PC-3 (cell line): Measurements from ENCODE around the gene SLC12A3. TPM values are rescaled to one million over a fixed set of nuclear protein-coding genes. Genes with fewer than 3 reads are reported as not detected.

Experiments used
- ATAC-seq: fragments of 200-7000 bp; cut with Tn5 transposase; 2 replicates; pipeline ENCODE4 v1.9.1; 2020; ENCODE audit warnings: mild to moderate bottlenecking, moderate library complexity
- BruUV-seq: library from RNA; stranded (reverse); fragments of 400-500 nt; replicated peaks from 2 replicates; lab custom pipeline; 2021; lab: Mats Ljungman, UMichigan
- CTCF ChIA-PET: fragments of 300-600 bp; sonication (Branson Sonifier 250); formaldehyde crosslinking; loops from one replicate; lab custom pipeline; 2022; ENCODE audit warnings: antibody characterized with exemption; lab: Charles Lee
- POLR2A ChIA-PET: fragments of 300-600 bp; sonication (Branson Sonifier 250); formaldehyde crosslinking; loops from one replicate; lab custom pipeline; 2022; ENCODE audit warnings: antibody characterized with exemption; ENCODE audit not compliant: unreplicated experiment; lab: Charles Lee
- DNase-seq: peaks from one replicate; pipeline ENCODE4 v3.0.0-alpha.2; 2015
- H2AFZ ChIP-seq: fragments of 300-600 bp; sonication (generic); 2 replicates; pipeline ENCODE4 v1.6.0; 2016; ENCODE audit warnings: antibody characterized with exemption, low read length
- H3F3A ChIP-seq: fragments of 300-600 bp; sonication (generic); one replicate; pipeline ENCODE4 v1.6.0; 2017; ENCODE audit warnings: antibody characterized with exemption, low read length, control low read depth, mild to moderate bottlenecking; ENCODE audit not compliant: unreplicated experiment
- H3K27ac ChIP-seq: fragments of 300-600 bp; sonication (generic); 2 replicates; pipeline ENCODE4 v1.5.1; 2016; ENCODE audit warnings: mild to moderate bottlenecking, low read length
- H3K27me3 ChIP-seq: fragments of 300-600 bp; sonication (generic); 2 replicates; pipeline ENCODE4 v1.6.1; 2016; ENCODE audit warnings: low read length, mixed read lengths
- H3K36me3 ChIP-seq: fragments of 300-600 bp; sonication (generic); 2 replicates; pipeline ENCODE4 v1.6.1; 2016; ENCODE audit warnings: low read depth, mixed run types, low read length, mixed read lengths
- H3K4me1 ChIP-seq: fragments of 300-600 bp; sonication (generic); 2 replicates; pipeline ENCODE4 v1.5.1; 2016; ENCODE audit warnings: low read length; ENCODE audit not compliant: insufficient read depth
- H3K4me2 ChIP-seq: fragments of 300-600 bp; sonication (generic); 2 replicates; pipeline ENCODE4 v1.6.0; 2016; ENCODE audit warnings: low read length
- H3K4me3 ChIP-seq: fragments of 300-600 bp; sonication (generic); 2 replicates; pipeline ENCODE4 v1.5.1; 2016; ENCODE audit warnings: mild to moderate bottlenecking, low read length, mixed read lengths
- H3K79me2 ChIP-seq: fragments of 300-600 bp; sonication (generic); 2 replicates; pipeline ENCODE4 v1.6.1; 2017; ENCODE audit warnings: low read length, mixed read lengths
- H3K9ac ChIP-seq: fragments of 300-600 bp; sonication (generic); 2 replicates; pipeline ENCODE4 v1.6.0; 2016; ENCODE audit warnings: mild to moderate bottlenecking, low read length
- H3K9me2 ChIP-seq: fragments of 300-600 bp; sonication (generic); replicated peaks from 2 replicates; pipeline ENCODE4 v1.6.1; 2016; ENCODE audit warnings: mixed run types, low read length, mixed read lengths
- H3K9me3 ChIP-seq: fragments of 300-600 bp; sonication (generic); 2 replicates; pipeline ENCODE4 v1.6.1; 2016; ENCODE audit warnings: low read length, mixed read lengths
- H4K20me1 ChIP-seq: fragments of 300-600 bp; sonication (generic); 2 replicates; pipeline ENCODE4 v1.6.1; 2016; ENCODE audit warnings: low read length, mixed read lengths
- EZH2 ChIP-seq: fragments of 300-600 bp; sonication (generic); IDR thresholded peaks from one replicate; pipeline ENCODE4 v1.6.1; 2017; ENCODE audit warnings: antibody characterized with exemption, mild to moderate bottlenecking, low read length; ENCODE audit not compliant: unreplicated experiment
- EZH2phosphoT487 ChIP-seq: fragments of 300-600 bp; sonication (generic); IDR thresholded peaks from 2 replicates; pipeline ENCODE4 v1.6.1; 2018; ENCODE audit warnings: mild to moderate bottlenecking, antibody characterized with exemption, low read length, borderline replicate concordance
- intact Hi-C: fragments of 100-400 bp; cut with micrococcal nuclease; formaldehyde crosslinking; loops from 2 replicates; pipeline ENCODE4 v1.9.0; 2023
- total RNA-seq: library from RNA; depleted of rRNA; stranded (reverse); fragments of >200 nt; gene quantifications from 2 replicates; pipeline ENCODE4 v1.2.3, GENCODE V29; 2014
- TF ChIP-seq, protein P1 (sequence below): fragments of 300-600 bp; sonication (generic); conservative IDR thresholded peaks from 2 replicates; pipeline ENCODE4 v1.5.1; 2017; ENCODE audit warnings: antibody characterized with exemption, low read depth, mild to moderate bottlenecking, low read length

The SLC12A3 gene
- total RNA-seq, 1 experiment from 2014 or later: not detected

DNA sequence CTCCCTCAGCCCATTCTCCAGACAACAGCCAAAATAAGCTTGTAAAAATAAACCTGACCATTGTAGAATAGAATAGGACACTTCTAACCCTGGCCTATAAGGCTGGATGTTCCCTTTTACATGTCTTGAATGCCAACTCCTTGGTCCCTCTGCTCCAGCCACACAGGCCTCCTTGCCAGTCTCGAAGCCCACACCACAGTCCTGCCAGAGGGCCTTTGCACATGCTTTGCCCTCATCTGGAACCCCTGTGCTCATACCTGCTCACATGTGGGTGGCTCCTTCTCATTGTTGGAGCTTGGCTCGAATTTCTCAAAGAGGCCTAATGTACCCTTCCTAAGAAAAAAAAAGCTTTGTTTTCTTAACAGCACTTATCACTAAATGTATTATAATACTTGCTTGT lies 5.4 kb upstream of the SLC12A3 start:
- TF ChIP-seq, protein P1, sequence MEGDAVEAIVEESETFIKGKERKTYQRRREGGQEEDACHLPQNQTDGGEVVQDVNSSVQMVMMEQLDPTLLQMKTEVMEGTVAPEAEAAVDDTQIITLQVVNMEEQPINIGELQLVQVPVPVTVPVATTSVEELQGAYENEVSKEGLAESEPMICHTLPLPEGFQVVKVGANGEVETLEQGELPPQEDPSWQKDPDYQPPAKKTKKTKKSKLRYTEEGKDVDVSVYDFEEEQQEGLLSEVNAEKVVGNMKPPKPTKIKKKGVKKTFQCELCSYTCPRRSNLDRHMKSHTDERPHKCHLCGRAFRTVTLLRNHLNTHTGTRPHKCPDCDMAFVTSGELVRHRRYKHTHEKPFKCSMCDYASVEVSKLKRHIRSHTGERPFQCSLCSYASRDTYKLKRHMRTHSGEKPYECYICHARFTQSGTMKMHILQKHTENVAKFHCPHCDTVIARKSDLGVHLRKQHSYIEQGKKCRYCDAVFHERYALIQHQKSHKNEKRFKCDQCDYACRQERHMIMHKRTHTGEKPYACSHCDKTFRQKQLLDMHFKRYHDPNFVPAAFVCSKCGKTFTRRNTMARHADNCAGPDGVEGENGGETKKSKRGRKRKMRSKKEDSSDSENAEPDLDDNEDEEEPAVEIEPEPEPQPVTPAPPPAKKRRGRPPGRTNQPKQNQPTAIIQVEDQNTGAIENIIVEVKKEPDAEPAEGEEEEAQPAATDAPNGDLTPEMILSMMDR: no peak
- TF ChIP-seq EZH2 (no peak), EZH2phosphoT487 (no peak)
- DNase-seq: no peak
- Histone ChIP-seq H3K4me2 (no peak overlapping the region), H3K9ac (no peak overlapping the region), H3K9me3 (no peaks in the 10 kb centered on the region), H3K4me3 (no peak overlapping the region), H3K9me2 (no peaks in the 10 kb centered on the region), H3K27ac (no peak overlapping the region), H3K4me1 (no peaks in the 10 kb centered on the region), H4K20me1 (no peaks in the 10 kb centered on the region), H3F3A (no peaks in the 10 kb centered on the region), H3K79me2 (no peaks in the 10 kb centered on the region), H3K36me3 (no peaks in the 10 kb centered on the region), H2AFZ (no peak overlapping the region), H3K27me3 (no peaks in the 10 kb centered on the region)
- ChIA-PET POLR2A (no interaction called here), CTCF (no interaction called here)
- BruUV-seq: no TSS peak
- no peak for ATAC-seq
- intact Hi-C loops: no loop called here

DNA sequence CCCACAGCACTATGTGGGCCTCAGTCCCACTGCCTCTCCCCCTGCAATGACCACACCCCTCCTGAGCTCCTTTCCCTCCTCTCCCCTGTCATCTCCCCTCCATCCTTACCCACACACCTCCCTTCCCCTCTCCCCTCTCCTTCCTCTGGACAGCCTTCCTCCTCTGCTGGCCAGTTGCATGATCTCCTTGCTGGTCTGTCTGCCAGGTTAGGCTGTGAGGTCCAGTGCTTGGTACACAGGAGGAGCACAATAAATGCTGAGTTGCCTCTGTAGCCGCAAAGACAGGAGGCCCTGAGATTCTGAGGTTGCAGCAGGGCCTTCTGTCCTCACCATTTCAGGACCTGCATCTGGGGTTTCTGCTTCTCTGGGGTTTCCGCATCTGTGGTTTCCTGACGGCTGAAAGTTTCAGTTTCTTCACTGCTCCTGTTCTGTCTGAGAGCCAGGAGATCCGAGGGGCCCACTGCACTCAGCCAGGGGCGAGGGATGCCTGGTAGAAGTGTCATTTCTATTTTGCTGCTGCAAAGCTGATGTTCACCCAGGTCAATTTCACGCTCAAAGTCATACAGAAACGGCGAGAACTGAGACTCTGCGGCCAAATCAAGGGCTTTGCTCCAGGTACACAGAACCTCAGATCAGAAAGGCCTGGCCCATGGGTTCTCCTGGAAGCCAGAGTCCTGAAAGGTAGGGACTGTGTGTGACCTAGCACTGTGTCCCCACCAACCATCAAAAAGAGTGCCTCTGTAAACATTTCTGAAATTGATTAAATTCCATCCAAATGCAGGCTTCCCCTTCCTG lies 4.6 kb upstream of the SLC12A3 start:
- BruUV-seq: no TSS peak
- POLR2A ChIA-PET: no interaction called here

More for the DNA sequence above, 4.6 kb upstream of the SLC12A3 start:
- TF ChIP-seq EZH2 (no peak), EZH2phosphoT487 (no peak)
- TF ChIP-seq, protein P1: no peak
- intact Hi-C loops: no loop called here
- H4K20me1 ChIP-seq: no peaks in the 10 kb centered on the region
- no peak overlapping the region for H3K4me3 ChIP-seq
- no peak overlapping the region for H3K4me2 ChIP-seq
- no peaks in the 10 kb centered on the region for H3K79me2 ChIP-seq
- H3K4me1 ChIP-seq: no peaks in the 10 kb centered on the region
- H3K9me3 ChIP-seq: no peaks in the 10 kb centered on the region
- no peak overlapping the region for H3K9ac ChIP-seq
- no peak for ATAC-seq
- no peak overlapping the region for H3K27ac ChIP-seq
- H3K36me3 ChIP-seq: no peaks in the 10 kb centered on the region
- CTCF ChIA-PET: no interaction called here
- H3K27me3 ChIP-seq: no peaks in the 10 kb centered on the region
- no peaks in the 10 kb centered on the region for H3F3A ChIP-seq
- H3K9me2 ChIP-seq: no peaks in the 10 kb centered on the region
- DNase-seq: no peak
- no peak overlapping the region for H2AFZ ChIP-seq
